Colonic mucosa (tissue), 4 donors: ENCODE data around the gene GSTM5. TPM values are rescaled to one million over a fixed set of nuclear protein-coding genes. Genes with fewer than 3 reads are reported as not detected.
"Not testable (repeated sequence)": the region's sequence is repeated elsewhere in the genome, so short reads cannot be mapped to it uniquely, and the experiment has no call there.

Source experiments
- DNase-seq: peaks from one replicate; pipeline ENCODE4 v3.0.0-alpha.2; 2020
- H3K27ac ChIP-seq: fragments of 200-600 bp; one replicate; pipeline ENCODE4 v1.8.0; 2021
- H3K27me3 ChIP-seq: fragments of 200-600 bp; one replicate; pipeline ENCODE4 v1.8.0; 2021
- H3K36me3 ChIP-seq: fragments of 200-600 bp; one replicate; pipeline ENCODE4 v1.8.0; 2021
- H3K4me1 ChIP-seq: fragments of 200-600 bp; one replicate; pipeline ENCODE4 v1.8.0; 2021; ENCODE audit warnings: mild to moderate bottlenecking
- H3K4me3 ChIP-seq: fragments of 200-600 bp; one replicate; pipeline ENCODE4 v1.8.0; 2021
- H3K9ac ChIP-seq, 2 donors: one replicate each; pipeline ENCODE4 v1.7.0; 2013; ENCODE audit warnings: control low read depth in 2 of 2, low read depth in 2 of 2, low read length in 2 of 2
- H3K9me3 ChIP-seq: fragments of 200-600 bp; one replicate; pipeline ENCODE4 v1.8.0; 2021
- intact Hi-C: fragments of 100-400 bp; cut with DNase I; formaldehyde crosslinking; loops from one replicate; pipeline ENCODE4 v1.14.1; 2022
- total RNA-seq, 2 donors: library from RNA; stranded (reverse); fragmentation: NEBNext Ultra II Directional in 1 of 2; extraction: Animal tissue kit (Norgen Biotek cat#: 25700) in 1 of 2; gene quantifications; one replicate each; pipeline ENCODE4 v1.2.1, GENCODE V29; 2021
- TF ChIP-seq, protein P1 (sequence below): fragments of 200-600 bp; IDR thresholded peaks from one replicate; pipeline ENCODE4 v1.8.0; 2022; ENCODE audit warnings: antibody characterized with exemption, mild to moderate bottlenecking
- donor health status: healthy.
- donor health status: DM: no; HTN: no; CAD: no.
- donor health status: DM: no; HTN: no; CAD: no.

Gene GSTM5
- total RNA-seq, 2 donors from 2014 or later: 2.0 to 3.0 TPM

GRCh38 chr1:109704173-109704572 lies 7.9 kb upstream of the GSTM5 start:
- Histone ChIP-seq H3K9ac (no peak overlapping the region), H3K9me3 (no peaks in the 10 kb centered on the region), H3K27ac (no peak overlapping the region), H3K36me3 (no peaks in the 10 kb centered on the region), H3K4me1 (no peaks in the 10 kb centered on the region), H3K4me3 (no peak overlapping the region), H3K27me3 (no peaks in the 10 kb centered on the region)
- TF ChIP-seq, protein P1, sequence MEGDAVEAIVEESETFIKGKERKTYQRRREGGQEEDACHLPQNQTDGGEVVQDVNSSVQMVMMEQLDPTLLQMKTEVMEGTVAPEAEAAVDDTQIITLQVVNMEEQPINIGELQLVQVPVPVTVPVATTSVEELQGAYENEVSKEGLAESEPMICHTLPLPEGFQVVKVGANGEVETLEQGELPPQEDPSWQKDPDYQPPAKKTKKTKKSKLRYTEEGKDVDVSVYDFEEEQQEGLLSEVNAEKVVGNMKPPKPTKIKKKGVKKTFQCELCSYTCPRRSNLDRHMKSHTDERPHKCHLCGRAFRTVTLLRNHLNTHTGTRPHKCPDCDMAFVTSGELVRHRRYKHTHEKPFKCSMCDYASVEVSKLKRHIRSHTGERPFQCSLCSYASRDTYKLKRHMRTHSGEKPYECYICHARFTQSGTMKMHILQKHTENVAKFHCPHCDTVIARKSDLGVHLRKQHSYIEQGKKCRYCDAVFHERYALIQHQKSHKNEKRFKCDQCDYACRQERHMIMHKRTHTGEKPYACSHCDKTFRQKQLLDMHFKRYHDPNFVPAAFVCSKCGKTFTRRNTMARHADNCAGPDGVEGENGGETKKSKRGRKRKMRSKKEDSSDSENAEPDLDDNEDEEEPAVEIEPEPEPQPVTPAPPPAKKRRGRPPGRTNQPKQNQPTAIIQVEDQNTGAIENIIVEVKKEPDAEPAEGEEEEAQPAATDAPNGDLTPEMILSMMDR: no peak
- DNase-seq: no peak
- intact Hi-C loops: no loop called here

DNA sequence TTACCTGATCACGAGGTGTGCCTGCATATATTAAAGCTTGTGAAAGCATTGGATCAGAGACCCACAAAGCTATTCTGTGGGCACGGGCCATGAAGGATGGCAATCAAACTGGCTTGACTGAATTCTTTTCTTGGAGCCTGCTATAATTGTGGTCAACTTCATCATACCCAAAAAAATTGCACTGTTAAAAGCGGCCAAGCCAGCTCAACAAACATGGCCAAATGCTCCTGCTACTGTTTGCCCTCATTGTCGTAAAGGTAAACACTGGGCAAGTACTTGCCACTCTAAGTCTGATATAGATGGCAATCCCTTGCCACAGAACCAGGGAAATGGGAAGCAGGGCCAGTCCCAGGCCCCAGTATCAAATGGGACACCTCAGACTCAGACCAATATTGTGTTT lies 6.6 kb upstream of the GSTM5 start:
- Histone ChIP-seq H3K4me1 (no peaks in the 10 kb centered on the region), H3K27me3 (no peaks in the 10 kb centered on the region), H3K36me3 (no peaks in the 10 kb centered on the region), H3K27ac (no peak overlapping the region), H3K9me3 (no peaks in the 10 kb centered on the region), H3K4me3 (no peak overlapping the region), H3K9ac (no peak overlapping the region)
- intact Hi-C loops: no loop called here
- TF ChIP-seq, protein P1: no peak
- no peak for DNase-seq

DNA sequence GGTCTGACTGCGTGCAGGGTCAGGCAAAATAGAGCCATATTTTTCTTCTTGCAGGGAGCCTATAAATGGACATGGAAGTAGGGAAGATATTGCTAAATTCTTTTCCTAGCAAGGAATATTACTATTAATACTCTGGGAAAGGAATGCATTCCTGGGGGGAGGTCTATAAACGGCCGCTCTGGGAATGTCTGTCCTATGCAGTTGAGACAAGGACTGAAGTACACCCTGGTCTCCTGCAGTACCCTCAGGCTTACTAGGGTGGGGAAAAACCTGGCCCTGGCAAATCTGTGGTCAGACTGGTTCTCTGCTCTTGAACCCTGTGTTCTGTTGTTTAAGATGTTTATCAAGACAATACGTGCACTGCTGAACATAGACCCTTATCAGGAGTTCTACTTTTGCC lies 3.1 kb upstream of the GSTM5 start:
- H3K9me3 ChIP-seq, H3K9ac ChIP-seq, H3K4me1 ChIP-seq, H3K27ac ChIP-seq, DNase-seq, H3K27me3 ChIP-seq, H3K36me3 ChIP-seq, H3K4me3 ChIP-seq, intact Hi-C loops: not testable (repeated sequence)

DNA sequence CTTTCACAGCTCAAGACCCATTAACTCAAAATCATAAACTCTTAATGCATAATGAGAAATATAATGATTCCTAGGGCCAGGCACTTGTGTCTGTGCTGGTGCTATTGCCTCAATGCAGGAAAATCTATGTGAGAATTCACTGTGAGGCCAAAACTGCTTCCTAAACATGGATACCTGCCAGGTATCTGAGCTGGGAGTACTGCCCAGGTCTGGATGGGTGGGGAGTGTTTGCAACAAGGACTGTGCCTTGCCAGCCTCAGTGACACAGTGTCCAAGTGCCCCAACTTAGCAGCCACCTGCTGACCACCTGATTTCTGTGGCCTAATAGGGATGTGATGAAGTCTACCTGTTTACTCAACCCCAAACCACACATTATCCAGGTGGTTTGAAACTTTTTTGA lies 2.2 kb upstream of the GSTM5 start:
- DNase-seq, intact Hi-C loops, H3K4me3 ChIP-seq, H3K4me1 ChIP-seq, H3K27me3 ChIP-seq, H3K9ac ChIP-seq, H3K9me3 ChIP-seq, H3K36me3 ChIP-seq, H3K27ac ChIP-seq: not testable (repeated sequence)

GRCh38 chr1:109712321-109712864 lies 342 bp downstream of the GSTM5 start:
- H3K36me3 ChIP-seq: no peaks in the 10 kb centered on the region
- intact Hi-C loops: no loop called here
- no peaks in the 10 kb centered on the region for H3K9me3 ChIP-seq
- H3K4me3 ChIP-seq: no peak overlapping the region
- no peaks in the 10 kb centered on the region for H3K4me1 ChIP-seq
- H3K27me3 ChIP-seq: no peaks in the 10 kb centered on the region
- H3K27ac ChIP-seq: no peak overlapping the region
- no peak for DNase-seq
- TF ChIP-seq, protein P1: no peak
- peak overlapping the region in 1 of 2 donors; percentile 35 for H3K9ac ChIP-seq

DNA sequence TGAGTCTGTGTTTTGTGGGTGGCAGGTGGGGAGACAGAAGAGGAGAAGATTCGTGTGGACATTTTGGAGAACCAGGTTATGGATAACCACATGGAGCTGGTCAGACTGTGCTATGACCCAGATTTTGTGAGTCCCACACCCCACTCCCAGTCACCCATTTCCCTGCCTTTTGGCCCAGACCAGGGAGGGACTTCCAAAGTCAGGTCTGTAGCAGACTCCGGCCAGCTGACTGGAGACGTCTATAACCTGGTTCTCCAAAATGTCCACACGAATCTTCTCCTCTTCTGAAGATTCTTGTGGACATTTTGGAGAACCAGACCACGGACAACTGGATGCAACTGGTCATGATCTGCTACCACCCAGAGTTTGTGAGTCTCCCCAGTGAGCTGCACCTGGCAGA lies 1.6 kb downstream of the GSTM5 start:
- H3K9me3 ChIP-seq: no peaks in the 10 kb centered on the region
- no peaks in the 10 kb centered on the region for H3K4me1 ChIP-seq
- intact Hi-C loops: no loop called here
- no peak overlapping the region for H3K27ac ChIP-seq
- H3K27me3 ChIP-seq: no peaks in the 10 kb centered on the region
- no peak for DNase-seq
- H3K36me3 ChIP-seq: no peaks in the 10 kb centered on the region
- no peak overlapping the region for H3K9ac ChIP-seq
- no peak overlapping the region for H3K4me3 ChIP-seq
- TF ChIP-seq, protein P1: no peak
